ENCODE data around the gene RPS10.

The RPS10 gene

DNA sequence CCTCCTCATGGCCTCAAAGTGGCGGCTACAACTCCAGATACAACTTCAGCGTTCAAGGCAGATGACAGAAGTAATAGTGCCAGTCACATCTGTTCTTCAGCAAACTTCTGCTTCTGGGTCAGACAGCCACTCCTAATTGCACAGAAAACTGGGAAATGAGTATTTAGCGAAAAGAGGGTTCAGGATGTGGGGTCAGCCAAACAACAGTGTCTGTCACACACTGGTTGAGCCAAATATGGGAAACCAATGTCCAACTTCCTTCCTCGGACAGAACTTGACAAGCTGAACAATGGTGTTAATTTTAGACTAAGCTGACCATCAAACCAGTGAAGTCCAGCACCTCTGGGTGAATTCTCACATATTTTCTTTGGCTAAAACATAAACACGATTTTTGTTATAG, 55.5 kb downstream of the RPS10 start:
- no peak for DNase-seq (ENCODE audit: low read depth)

- no peak for DNase-seq (ENCODE audit: low read depth)
These were observed 56.5 kb downstream of the RPS10 start for GRCh38 chr6:34369385-34369784.

All from iris pigment epithelial cell (primary cell).